Peyer's patch (tissue), 4 donors: ENCODE measurements around the gene LDLRAD4. TPM values are rescaled to one million over a fixed set of nuclear protein-coding genes. Genes with fewer than 3 reads are reported as not detected.

ENCODE experiments used
- DNase-seq, 3 donors: peaks; one replicate each; pipeline ENCODE4 v3.0.0-alpha.2; 2017 to 2019
- H3K27ac ChIP-seq, 4 donors: fragments of 200-600 bp; sonication (generic); one replicate each; pipeline ENCODE4 v1.5.1; 2016 to 2019
- H3K27me3 ChIP-seq, 2 donors: fragments of 200-600 bp; sonication (generic); one replicate each; pipeline ENCODE4 v1.5.1; 2019
- H3K36me3 ChIP-seq, 3 donors: fragments of 200-600 bp; sonication (generic); one replicate each; pipeline ENCODE4 v1.5.1; 2016 to 2019
- H3K4me1 ChIP-seq, 4 donors: fragments of 200-600 bp; sonication (generic); one replicate each; pipeline ENCODE4 v1.5.1; 2016 to 2019
- H3K4me3 ChIP-seq, 4 donors: fragments of 200-600 bp; sonication (generic); 1 replicate in 3 of 4; 2 replicates in 1 of 4; pipeline ENCODE4 v1.5.1; 2016 to 2019; ENCODE audit warnings: mild to moderate bottlenecking in 1 of 4
- H3K9me3 ChIP-seq, 4 donors: fragments of 200-600 bp; sonication (generic); one replicate each; pipeline ENCODE4 v1.5.1; 2016 to 2019; ENCODE audit warnings: mild to moderate bottlenecking in 1 of 4
- POLR2A ChIP-seq, 2 donors: fragments of 450-650 bp; IDR thresholded peaks; one replicate each; pipeline ENCODE4 v1.5.1; 2017; ENCODE audit warnings: antibody characterized with exemption in 2 of 2, mild to moderate bottlenecking in 2 of 2, moderate library complexity in 2 of 2
- total RNA-seq, 4 donors: library from RNA; depleted of rRNA; stranded (reverse); fragments of >200 nt; gene quantifications; one replicate each; pipeline ENCODE4 v1.1.0, GENCODE V29; 2016
- TF ChIP-seq, protein P1 (sequence below), 6 experiments: fragments of 450-650 bp in 4 of 6; fragments of 200-600 bp in 2 of 6; sonication (generic) in 1 of 6; IDR thresholded peaks; one replicate each; pipeline ENCODE4 v1.5.1; 2017 to 2019; ENCODE audit warnings: antibody characterized with exemption in 6 of 6, mild to moderate bottlenecking in 3 of 6, moderate library complexity in 1 of 6

The LDLRAD4 gene
- total RNA-seq, 4 donors from 2014 or later, result 24.8 to 128 (median 50.0) TPM

- Histone ChIP-seq H3K27me3 (no peaks in the 10 kb centered on the region), H3K4me1 (no peaks in the 10 kb centered on the region), H3K27ac (no peak overlapping the region), H3K9me3 (no peaks in the 10 kb centered on the region), H3K4me3 (no peak overlapping the region), H3K36me3 (no peaks in the 10 kb centered on the region)
- DNase-seq, result no peak
- no peak for TF ChIP-seq POLR2A (IDR thresholded peaks at IDR 0.05)
- TF ChIP-seq, protein P1, sequence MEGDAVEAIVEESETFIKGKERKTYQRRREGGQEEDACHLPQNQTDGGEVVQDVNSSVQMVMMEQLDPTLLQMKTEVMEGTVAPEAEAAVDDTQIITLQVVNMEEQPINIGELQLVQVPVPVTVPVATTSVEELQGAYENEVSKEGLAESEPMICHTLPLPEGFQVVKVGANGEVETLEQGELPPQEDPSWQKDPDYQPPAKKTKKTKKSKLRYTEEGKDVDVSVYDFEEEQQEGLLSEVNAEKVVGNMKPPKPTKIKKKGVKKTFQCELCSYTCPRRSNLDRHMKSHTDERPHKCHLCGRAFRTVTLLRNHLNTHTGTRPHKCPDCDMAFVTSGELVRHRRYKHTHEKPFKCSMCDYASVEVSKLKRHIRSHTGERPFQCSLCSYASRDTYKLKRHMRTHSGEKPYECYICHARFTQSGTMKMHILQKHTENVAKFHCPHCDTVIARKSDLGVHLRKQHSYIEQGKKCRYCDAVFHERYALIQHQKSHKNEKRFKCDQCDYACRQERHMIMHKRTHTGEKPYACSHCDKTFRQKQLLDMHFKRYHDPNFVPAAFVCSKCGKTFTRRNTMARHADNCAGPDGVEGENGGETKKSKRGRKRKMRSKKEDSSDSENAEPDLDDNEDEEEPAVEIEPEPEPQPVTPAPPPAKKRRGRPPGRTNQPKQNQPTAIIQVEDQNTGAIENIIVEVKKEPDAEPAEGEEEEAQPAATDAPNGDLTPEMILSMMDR (IDR thresholded peaks at IDR 0.05), result no peak
Measured at GRCh38 chr18:13530033-13530878, 311.7 kb downstream of the LDLRAD4 start.

DNA sequence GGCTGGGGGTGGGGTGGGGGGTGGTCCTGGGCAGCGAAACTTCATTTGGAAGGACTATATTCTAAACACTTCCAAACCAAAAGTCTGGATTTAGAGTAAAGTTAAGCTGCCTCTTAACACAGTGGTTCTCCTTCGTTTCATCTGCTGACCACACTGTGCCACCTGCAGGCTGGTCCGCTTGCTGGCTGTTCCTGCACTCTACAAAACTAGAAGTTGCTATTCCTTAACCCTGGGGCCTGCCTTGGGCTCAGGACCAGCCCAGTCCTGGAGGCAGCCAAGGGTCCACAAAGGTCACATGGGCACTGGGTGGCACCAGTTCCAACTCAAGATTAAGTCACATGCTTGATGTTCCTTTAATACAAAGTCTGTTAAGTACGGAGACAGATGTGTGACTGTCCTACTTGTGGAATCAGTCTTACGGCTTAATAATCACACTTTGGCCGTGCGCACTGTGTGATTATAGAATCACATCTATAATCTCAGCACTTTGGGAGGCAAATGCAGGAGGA lies 312.4 kb downstream of the LDLRAD4 start:
- no peak overlapping the region for H3K27ac ChIP-seq

GRCh38 chr18:13531681-13532325 lies 313.2 kb downstream of the LDLRAD4 start:
- Histone ChIP-seq H3K9me3 (no peaks in the 10 kb centered on the region), H3K27ac (no peak overlapping the region), H3K4me1 (no peaks in the 10 kb centered on the region), H3K4me3 (no peak overlapping the region), H3K36me3 (no peaks in the 10 kb centered on the region), H3K27me3 (no peaks in the 10 kb centered on the region)
- DNase-seq, result no peak
- TF ChIP-seq POLR2A (IDR thresholded peaks at IDR 0.05), result no peak
- TF ChIP-seq, protein P1 (IDR thresholded peaks at IDR 0.05), result no peak

More for the DNA sequence above, 312.4 kb downstream of the LDLRAD4 start:
- TF ChIP-seq POLR2A (IDR thresholded peaks at IDR 0.05), result no peak
- TF ChIP-seq, protein P1 (IDR thresholded peaks at IDR 0.05), result peak in 4 of 6 experiments; percentile 19 to 46 (median 44)
- no peak overlapping the region for H3K4me3 ChIP-seq
- H3K36me3 ChIP-seq, result no peaks in the 10 kb centered on the region
- no peaks in the 10 kb centered on the region for H3K9me3 ChIP-seq
- DNase-seq, result peak in 2 of 3 donors; percentile 30 to 72
- H3K4me1 ChIP-seq, result no peaks in the 10 kb centered on the region
- no peaks in the 10 kb centered on the region for H3K27me3 ChIP-seq

- Histone ChIP-seq H3K36me3 (no peaks in the 10 kb centered on the region), H3K27me3 (no peaks in the 10 kb centered on the region), H3K9me3 (no peaks in the 10 kb centered on the region), H3K4me1 (no peaks in the 10 kb centered on the region), H3K4me3 (no peak overlapping the region), H3K27ac (no peak overlapping the region)
- DNase-seq, result no peak
- TF ChIP-seq, protein P1 (IDR thresholded peaks at IDR 0.05), result no peak
- no peak for TF ChIP-seq POLR2A (IDR thresholded peaks at IDR 0.05)
Measured at GRCh38 chr18:13532406-13533075, 314.0 kb downstream of the LDLRAD4 start.

GRCh38 chr18:13534631-13535030 lies 316.1 kb downstream of the LDLRAD4 start:
- TF ChIP-seq POLR2A (IDR thresholded peaks at IDR 0.05), result no peak
- TF ChIP-seq, protein P1 (IDR thresholded peaks at IDR 0.05), result no peak
- Histone ChIP-seq H3K4me3 (no peak overlapping the region), H3K27me3 (no peaks in the 10 kb centered on the region), H3K4me1 (peaks cover 0 to 12% (median 6%) of the 10 kb centered on the region in 4 donors), H3K27ac (no peak overlapping the region), H3K36me3 (no peaks in the 10 kb centered on the region), H3K9me3 (no peaks in the 10 kb centered on the region)
- no peak for DNase-seq
